CD4-positive, alpha-beta T cell (primary cell): Measurements from ENCODE around the gene NCAM2. TPM values are rescaled to one million over a fixed set of nuclear protein-coding genes. Genes with fewer than 3 reads are reported as not detected.

Experiments used
- ATAC-seq: fragments of 200-7000 bp; cut with Tn5 transposase; one replicate; pipeline ENCODE4 v1.10.0; 2022; ENCODE audit warnings: mild to moderate bottlenecking; ENCODE audit not compliant: poor library complexity
- CTCF ChIA-PET: fragments of 350-600 bp; sonication (Branson Sonifier 250); formaldehyde crosslinking; loops from one replicate; lab custom pipeline; 2021; ENCODE audit warnings: antibody characterized with exemption, inconsistent platforms; lab: Charles Lee
- POLR2A ChIA-PET: fragments of 350-600 bp; sonication (Branson Sonifier 250); formaldehyde crosslinking; loops from one replicate; lab custom pipeline; 2021; ENCODE audit warnings: antibody characterized with exemption, inconsistent platforms; lab: Charles Lee
- DNase-seq, 14 experiments: peaks; one replicate each; pipeline ENCODE4 v3.0.0-alpha.2; 2013 to 2020; ENCODE audit warnings: mixed read lengths in 2 of 14
- H3K27ac ChIP-seq, 2 donors: one replicate each; pipeline versions ENCODE4 v1.5.1 to v1.7.0; 2013; ENCODE audit warnings: low read length in 2 of 2, low read depth in 1 of 2, mild to moderate bottlenecking in 1 of 2
- H3K27me3 ChIP-seq, 2 experiments: 1 replicate in 1 of 2; 2 replicates in 1 of 2; pipeline versions ENCODE4 v1.6.1 to v1.7.0; 2013; ENCODE audit warnings: low read length in 2 of 2, control low read depth in 1 of 2, mild to moderate bottlenecking in 1 of 2, moderate library complexity in 1 of 2; ENCODE audit not compliant: insufficient read depth in 2 of 2, control insufficient read depth in 1 of 2
- H3K36me3 ChIP-seq: one replicate; pipeline ENCODE4 v1.6.1; 2013; ENCODE audit warnings: low read length, control low read depth; ENCODE audit not compliant: insufficient read depth
- H3K4me1 ChIP-seq: one replicate; pipeline ENCODE4 v1.6.1; 2013; ENCODE audit warnings: low read length, control low read depth; ENCODE audit not compliant: insufficient read depth
- H3K4me3 ChIP-seq: one replicate; pipeline ENCODE4 v1.5.1; 2013; ENCODE audit warnings: mild to moderate bottlenecking, low read length, moderate library complexity
- H3K9me3 ChIP-seq, 2 experiments: 1 replicate in 1 of 2; 2 replicates in 1 of 2; pipeline versions ENCODE4 v1.6.1 to v1.7.0; 2013; ENCODE audit warnings: low read length in 2 of 2, mild to moderate bottlenecking in 2 of 2, control low read depth in 1 of 2, moderate library complexity in 1 of 2; ENCODE audit not compliant: control insufficient read depth in 1 of 2, insufficient read depth in 1 of 2
- H3K27ac Mint-ChIP-seq: one replicate; pipeline ENCODE4 v1.8.0; 2020; ENCODE audit warnings: mixed read lengths
- H3K27me3 Mint-ChIP-seq: one replicate; pipeline ENCODE4 v1.8.0; 2021; ENCODE audit warnings: mixed read lengths
- H3K36me3 Mint-ChIP-seq: one replicate; pipeline ENCODE4 v1.8.0; 2021; ENCODE audit warnings: low read depth, mixed read lengths
- H3K4me1 Mint-ChIP-seq: one replicate; pipeline ENCODE4 v1.8.0; 2021; ENCODE audit warnings: low read depth, mixed read lengths
- H3K4me3 Mint-ChIP-seq: one replicate; pipeline ENCODE4 v1.8.0; 2020; ENCODE audit warnings: mild to moderate bottlenecking, mixed read lengths
- H3K9me3 Mint-ChIP-seq: one replicate; pipeline ENCODE4 v1.8.0; 2020; ENCODE audit warnings: mixed read lengths
- intact Hi-C, 2 experiments: fragments of 100-400 bp; cut with DNase I in 1 of 2; cut with micrococcal nuclease in 1 of 2; formaldehyde crosslinking; loops; one replicate each; pipeline versions ENCODE4 v1.15.1 to v1.9.0; 2023 to 2025; cut with DNase I, micrococcal nuclease
- total RNA-seq, 174 experiments: library from RNA in 2 of 174; stranded (reverse) in 2 of 174; gene quantifications; one replicate each; pipeline ENCODE4 v1.2.3 and lab custom pipeline; 2021 to 2026
- TF ChIP-seq, protein P1 (sequence below): fragments of 200-600 bp; IDR thresholded peaks from one replicate; pipeline ENCODE4 v1.8.0; 2022; ENCODE audit warnings: antibody characterized with exemption, mild to moderate bottlenecking

NCAM2 gene
- total RNA-seq, 2 experiments from 2014 or later: not detected

DNA sequence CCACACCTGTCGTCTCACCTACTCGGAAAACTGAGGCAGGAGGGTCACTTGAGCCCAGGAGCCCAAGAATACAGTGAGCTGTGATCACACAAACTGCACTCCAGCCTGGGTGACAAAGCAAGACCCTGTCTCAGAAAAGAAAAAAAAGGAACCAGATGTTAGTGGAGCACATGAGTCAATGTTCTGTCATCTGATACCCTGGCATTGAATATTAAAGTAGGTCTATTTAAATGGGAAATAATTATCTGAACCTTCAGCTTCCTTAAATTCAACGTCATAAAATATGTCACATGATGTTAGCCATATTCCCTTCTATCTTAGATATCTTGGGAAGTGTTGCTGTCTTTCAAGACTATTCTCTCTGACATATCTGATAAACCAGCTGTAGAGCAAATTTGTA, 47.3 kb downstream of the NCAM2 start:
- no peak overlapping the region for H3K27ac Mint-ChIP-seq
- intact Hi-C loops: no loop called here
- ChIA-PET POLR2A (no interaction called here), CTCF (no interaction called here)
- H3K4me1 Mint-ChIP-seq: no peaks in the 10 kb centered on the region
- no peaks in the 10 kb centered on the region for H3K4me1 ChIP-seq
- peaks cover 0 to 9% of the 10 kb centered on the region in 2 experiments for H3K9me3 ChIP-seq
- no peak overlapping the region for H3K4me3 ChIP-seq
- H3K4me3 Mint-ChIP-seq: no peak overlapping the region
- no peaks in the 10 kb centered on the region for H3K36me3 ChIP-seq
- no peak overlapping the region for H3K27ac ChIP-seq
- no peaks in the 10 kb centered on the region for H3K27me3 Mint-ChIP-seq
- no peaks in the 10 kb centered on the region for H3K36me3 Mint-ChIP-seq
- no peaks in the 10 kb centered on the region for H3K9me3 Mint-ChIP-seq
- TF ChIP-seq, protein P1, sequence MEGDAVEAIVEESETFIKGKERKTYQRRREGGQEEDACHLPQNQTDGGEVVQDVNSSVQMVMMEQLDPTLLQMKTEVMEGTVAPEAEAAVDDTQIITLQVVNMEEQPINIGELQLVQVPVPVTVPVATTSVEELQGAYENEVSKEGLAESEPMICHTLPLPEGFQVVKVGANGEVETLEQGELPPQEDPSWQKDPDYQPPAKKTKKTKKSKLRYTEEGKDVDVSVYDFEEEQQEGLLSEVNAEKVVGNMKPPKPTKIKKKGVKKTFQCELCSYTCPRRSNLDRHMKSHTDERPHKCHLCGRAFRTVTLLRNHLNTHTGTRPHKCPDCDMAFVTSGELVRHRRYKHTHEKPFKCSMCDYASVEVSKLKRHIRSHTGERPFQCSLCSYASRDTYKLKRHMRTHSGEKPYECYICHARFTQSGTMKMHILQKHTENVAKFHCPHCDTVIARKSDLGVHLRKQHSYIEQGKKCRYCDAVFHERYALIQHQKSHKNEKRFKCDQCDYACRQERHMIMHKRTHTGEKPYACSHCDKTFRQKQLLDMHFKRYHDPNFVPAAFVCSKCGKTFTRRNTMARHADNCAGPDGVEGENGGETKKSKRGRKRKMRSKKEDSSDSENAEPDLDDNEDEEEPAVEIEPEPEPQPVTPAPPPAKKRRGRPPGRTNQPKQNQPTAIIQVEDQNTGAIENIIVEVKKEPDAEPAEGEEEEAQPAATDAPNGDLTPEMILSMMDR: no peak
- no peaks in the 10 kb centered on the region for H3K27me3 ChIP-seq
- no peak for DNase-seq
- ATAC-seq: no peak

DNA sequence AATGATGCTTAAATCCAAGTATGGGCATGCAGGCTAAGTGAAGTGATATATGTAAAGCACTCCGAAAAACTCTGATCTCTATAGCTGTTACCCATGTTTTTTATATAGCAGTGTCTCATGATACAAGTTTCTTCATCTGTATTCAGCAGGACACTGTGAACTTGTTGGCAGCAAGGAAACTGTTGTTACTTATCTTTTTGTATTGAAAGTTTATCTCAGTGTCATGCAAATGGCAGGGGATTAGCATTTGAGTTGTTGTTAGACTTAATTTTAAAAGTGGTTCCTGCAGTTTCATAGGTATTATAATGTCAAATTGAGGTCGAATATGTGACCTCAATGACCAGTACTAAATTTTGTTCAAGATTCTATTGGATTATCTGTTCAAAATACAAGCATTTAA, 47.9 kb downstream of the NCAM2 start:
- Histone ChIP-seq H3K9me3 (peaks cover 0 to 9% of the 10 kb centered on the region in 2 experiments), H3K36me3 (no peaks in the 10 kb centered on the region), H3K27me3 (no peaks in the 10 kb centered on the region), H3K27ac (no peak overlapping the region), H3K4me1 (no peaks in the 10 kb centered on the region), H3K4me3 (no peak overlapping the region)
- no peak overlapping the region for H3K4me3 Mint-ChIP-seq
- ChIA-PET POLR2A (no interaction called here), CTCF (no interaction called here)
- no peaks in the 10 kb centered on the region for H3K27me3 Mint-ChIP-seq
- no peak for ATAC-seq
- TF ChIP-seq, protein P1: no peak
- H3K4me1 Mint-ChIP-seq: no peaks in the 10 kb centered on the region
- H3K27ac Mint-ChIP-seq: no peak overlapping the region
- intact Hi-C loops: no loop called here
- no peaks in the 10 kb centered on the region for H3K9me3 Mint-ChIP-seq
- DNase-seq: no peak
- H3K36me3 Mint-ChIP-seq: no peaks in the 10 kb centered on the region

DNA sequence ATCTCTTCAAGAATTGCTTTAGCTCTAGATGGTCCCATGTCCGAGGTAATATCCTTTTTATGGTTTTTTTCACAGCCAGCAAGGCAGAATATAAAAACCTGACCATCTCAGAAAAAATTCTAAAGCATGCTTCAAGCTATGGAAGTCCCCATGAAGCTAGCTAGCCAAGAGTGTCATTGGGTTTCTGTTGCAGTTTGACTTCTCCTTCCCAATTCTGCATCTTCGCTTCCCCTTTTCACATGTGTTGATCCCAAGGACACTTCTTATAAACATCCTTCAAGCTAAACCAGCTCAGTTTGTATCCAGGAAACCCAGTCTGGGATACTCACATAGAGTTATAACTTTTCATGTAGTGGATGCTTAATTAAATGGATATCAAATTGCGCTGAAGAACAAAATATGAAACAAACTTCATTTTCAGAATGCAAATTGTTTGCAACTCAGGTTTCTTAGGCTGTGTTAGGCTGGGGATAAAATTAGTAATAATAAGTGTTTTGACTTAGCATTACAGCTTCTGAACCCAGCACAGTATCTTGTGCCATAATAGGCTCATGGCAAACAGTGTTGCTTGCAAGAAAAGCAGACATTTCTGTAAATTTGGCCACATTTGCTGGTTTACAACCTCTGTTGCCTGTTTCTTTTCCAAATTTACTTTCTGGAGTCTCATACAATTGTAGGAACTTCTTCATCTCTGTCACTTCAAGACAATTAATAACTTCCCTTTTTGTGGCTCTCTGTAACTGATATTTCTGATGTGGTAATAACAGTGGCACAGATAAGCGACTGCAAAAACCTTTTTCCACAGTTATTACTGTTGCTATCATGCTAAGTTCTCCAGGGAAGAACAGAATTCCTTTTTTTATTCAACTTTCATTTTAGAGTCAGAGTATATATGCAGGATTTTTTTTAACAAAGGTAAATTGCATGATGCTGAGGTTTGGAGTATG, 53.2 kb downstream of the NCAM2 start:
- H3K27ac ChIP-seq: no peak overlapping the region
- no peak overlapping the region for H3K27ac Mint-ChIP-seq
- H3K36me3 Mint-ChIP-seq: no peaks in the 10 kb centered on the region
- H3K36me3 ChIP-seq: no peaks in the 10 kb centered on the region
- ATAC-seq (no peak), DNase-seq (peak in 2 of 14 experiments; percentile 20 to 22)
- no peak overlapping the region for H3K4me3 ChIP-seq
- ChIA-PET CTCF (no interaction called here), POLR2A (no interaction called here)
- peaks cover 0 to 9% of the 10 kb centered on the region in 2 experiments for H3K9me3 ChIP-seq
- H3K4me1 Mint-ChIP-seq: no peaks in the 10 kb centered on the region
- no peaks in the 10 kb centered on the region for H3K4me1 ChIP-seq
- H3K27me3 Mint-ChIP-seq: no peaks in the 10 kb centered on the region
- no peaks in the 10 kb centered on the region for H3K9me3 Mint-ChIP-seq
- TF ChIP-seq, protein P1: no peak
- H3K4me3 Mint-ChIP-seq: no peak overlapping the region
- H3K27me3 ChIP-seq: no peaks in the 10 kb centered on the region
- intact Hi-C loops: no loop called here
